Mesodermal cell (in vitro differentiated cells): Measurements from ENCODE around the gene ID1.
"Not testable (repeated sequence)": the region's sequence is repeated elsewhere in the genome, so short reads cannot be mapped to it uniquely, and the experiment has no call there.

Experiments
- H3K27ac ChIP-seq: 2 replicates; pipeline ENCODE4 v1.7.0; 2013; ENCODE audit warnings: mild to moderate bottlenecking, low read depth, low read length, moderate library complexity; ENCODE audit not compliant: severe bottlenecking
- H3K36me3 ChIP-seq: 2 replicates; pipeline ENCODE4 v1.7.1; 2013; ENCODE audit warnings: mild to moderate bottlenecking, low read length, moderate library complexity; ENCODE audit not compliant: control insufficient read depth, insufficient read depth
- H3K4me1 ChIP-seq: one replicate; pipeline ENCODE4 v1.7.1; 2013; ENCODE audit warnings: mild to moderate bottlenecking, low read length; ENCODE audit not compliant: insufficient read depth, control insufficient read depth, poor library complexity, severe bottlenecking
- H3K4me3 ChIP-seq: 2 replicates; pipeline ENCODE4 v1.7.0; 2013; ENCODE audit warnings: low read length, control low read depth, mild to moderate bottlenecking; ENCODE audit not compliant: insufficient read depth, poor library complexity, severe bottlenecking; ENCODE audit errors: extremely low read depth
- H3K9me3 ChIP-seq: 2 replicates; pipeline ENCODE4 v1.7.1; 2013; ENCODE audit warnings: mild to moderate bottlenecking, low read length, moderate library complexity; ENCODE audit not compliant: control insufficient read depth
- WGBS, 2 experiments: methylation state at CpG; one replicate each; pipeline ENCODE4 v1.1.5; 2013; ENCODE audit warnings: missing lambda C conversion rate in 2 of 2; ENCODE audit not compliant: insufficient coverage in 2 of 2; 5-methylcytosine and 5-hydroxymethylcytosine counted together

Gene ID1

GRCh38 chr20:31574986-31575385, 30.1 kb upstream of the ID1 start:
- H3K9me3 ChIP-seq, H3K4me3 ChIP-seq, H3K27ac ChIP-seq, H3K36me3 ChIP-seq: not testable (repeated sequence)
- 98 to 99% methylated on average over 7 to 10 of the region's 10 CpGs for WGBS, 2 experiments
- H3K4me1 ChIP-seq: peaks cover 29% of the 10 kb centered on the region

GRCh38 chr20:31576751-31577150, 28.3 kb upstream of the ID1 start:
- Histone ChIP-seq H3K9me3 (no peaks in the 10 kb centered on the region), H3K36me3 (no peaks in the 10 kb centered on the region), H3K4me3 (no peak overlapping the region), H3K27ac (no peak overlapping the region), H3K4me1 (peaks cover 21% of the 10 kb centered on the region)
- 89% methylated on average over 1 of the region's 2 CpGs; no CpG with 5 or more reads in 1 of the 2 experiments for WGBS, 2 experiments

- H3K36me3 ChIP-seq: no peaks in the 10 kb centered on the region
- H3K4me1 ChIP-seq: peaks cover 18% of the 10 kb centered on the region
- no peak overlapping the region for H3K27ac ChIP-seq
- no peaks in the 10 kb centered on the region for H3K9me3 ChIP-seq
- H3K4me3 ChIP-seq: no peak overlapping the region
- WGBS, 2 experiments: 87 to 92% methylated on average over 7 of the region's 9 CpGs
Measured at GRCh38 chr20:31577194-31577593, 27.9 kb upstream of the ID1 start.

GRCh38 chr20:31578448-31579138, 26.5 kb upstream of the ID1 start:
- H3K36me3 ChIP-seq: no peaks in the 10 kb centered on the region
- H3K27ac ChIP-seq: no peak overlapping the region
- H3K9me3 ChIP-seq: no peaks in the 10 kb centered on the region
- peaks cover 11% of the 10 kb centered on the region for H3K4me1 ChIP-seq
- H3K4me3 ChIP-seq: no peak overlapping the region
- 93 to 96% methylated on average over 36 to 40 of the region's 43 CpGs for WGBS, 2 experiments

- H3K4me1 ChIP-seq: peaks cover 4% of the 10 kb centered on the region
- 88 to 94% methylated on average over 6 of the region's 6 CpGs for WGBS, 2 experiments
- H3K4me3 ChIP-seq: no peak overlapping the region
- no peaks in the 10 kb centered on the region for H3K9me3 ChIP-seq
- H3K27ac ChIP-seq: no peak overlapping the region
- no peaks in the 10 kb centered on the region for H3K36me3 ChIP-seq
Measured at GRCh38 chr20:31579245-31579644, 25.8 kb upstream of the ID1 start.

- WGBS, 2 experiments: 93 to 96% methylated on average over 14 to 15 of the region's 17 CpGs
- not testable (repeated sequence) for H3K4me1 ChIP-seq, H3K9me3 ChIP-seq, H3K36me3 ChIP-seq, H3K27ac ChIP-seq, H3K4me3 ChIP-seq
Measured at GRCh38 chr20:31579941-31580651, 25.0 kb upstream of the ID1 start.

GRCh38 chr20:31580706-31581105, 24.4 kb upstream of the ID1 start:
- no peaks in the 10 kb centered on the region for H3K36me3 ChIP-seq
- no peak overlapping the region for H3K4me3 ChIP-seq
- peaks cover 4% of the 10 kb centered on the region for H3K4me1 ChIP-seq
- H3K27ac ChIP-seq: no peak overlapping the region
- WGBS, 2 experiments: 55 to 66% methylated on average over 5 to 6 of the region's 7 CpGs
- no peaks in the 10 kb centered on the region for H3K9me3 ChIP-seq

GRCh38 chr20:31581391-31581790, 23.7 kb upstream of the ID1 start:
- Histone ChIP-seq H3K4me1 (peaks cover 4% of the 10 kb centered on the region), H3K9me3 (no peaks in the 10 kb centered on the region), H3K36me3 (no peaks in the 10 kb centered on the region), H3K4me3 (no peak overlapping the region), H3K27ac (no peak overlapping the region)
- WGBS, 2 experiments: 62 to 66% methylated on average over 4 to 5 of the region's 13 CpGs

- Histone ChIP-seq H3K27ac (no peak overlapping the region), H3K36me3 (no peaks in the 10 kb centered on the region), H3K4me1 (peaks cover 13% of the 10 kb centered on the region), H3K4me3 (peak overlapping the region; percentile 18), H3K9me3 (no peaks in the 10 kb centered on the region)
- WGBS, 2 experiments: 45 to 52% methylated on average over 42 to 66 of the region's 76 CpGs
Measured at GRCh38 chr20:31587545-31588389, 17.3 kb upstream of the ID1 start.

GRCh38 chr20:31590717-31591225, 14.3 kb upstream of the ID1 start:
- no peaks in the 10 kb centered on the region for H3K36me3 ChIP-seq
- no peak overlapping the region for H3K4me3 ChIP-seq
- H3K9me3 ChIP-seq: no peaks in the 10 kb centered on the region
- H3K4me1 ChIP-seq: peaks cover 23% of the 10 kb centered on the region
- no peak overlapping the region for H3K27ac ChIP-seq
- 50 to 55% methylated on average over 4 to 7 of the region's 7 CpGs for WGBS, 2 experiments
